A549 (cell line): ENCODE data around the gene ZNF48. TPM values are rescaled to one million over a fixed set of nuclear protein-coding genes. Genes with fewer than 3 reads are reported as not detected.
A peak's percentile ranks its signal among the peaks of the same experiment; 100 is the strongest.

Experiments used
- ATAC-seq, 2 experiments: fragments of 200-7000 bp in 1 of 2; fragments of >200 bp in 1 of 2; cut with Nextera tagmentation in 1 of 2; cut with Tn5 transposase in 1 of 2; 3 replicates each; pipeline versions ENCODE4 v1.8.0 to v1.9.1; 2018 to 2020; ENCODE audit warnings: mild to moderate bottlenecking in 1 of 2, moderate library complexity in 1 of 2
- CTCF ChIA-PET: fragments of 300-600 bp; sonication (Branson Sonifier 250); formaldehyde crosslinking; extraction: SDS; loops from one replicate; lab custom pipeline; 2021; ENCODE audit warnings: antibody characterized with exemption, inconsistent platforms; lab: Yijun Ruan, JAX
- POLR2A ChIA-PET: fragments of 350-600 bp; formaldehyde crosslinking; extraction: SDS; loops from one replicate; lab custom pipeline; 2021; ENCODE audit warnings: antibody characterized with exemption, inconsistent platforms; lab: Yijun Ruan, JAX
- DNase-seq, 2 experiments: peaks; one replicate each; pipeline versions ENCODE4 v3.0.0 to v3.0.0-alpha.2; 2011 to 2016; ENCODE audit warnings: low read depth in 1 of 2, low spot score in 1 of 2
- FAIRE-seq: peaks from 2 replicates; lab custom pipeline; 2011; peaks lifted over from hg19 to GRCh38; lab: Jason Lieb, UNC
- H3K27ac ChIP-seq, 2 experiments: fragments of >200 bp; sonication (Bioruptor Twin); formaldehyde crosslinking; 3 replicates each; pipeline ENCODE4 v1.5.1; 2016 to 2017
- H3K4me1 ChIP-seq: fragments of >200 bp; sonication (Bioruptor Twin); formaldehyde crosslinking; 3 replicates; pipeline ENCODE4 v1.6.1; 2016
- H3K4me2 ChIP-seq: fragments of >200 bp; sonication (Bioruptor Twin); formaldehyde crosslinking; 3 replicates; pipeline ENCODE4 v1.6.1; 2016
- H3K4me3 ChIP-seq: fragments of >200 bp; sonication (Bioruptor Twin); formaldehyde crosslinking; 3 replicates; pipeline ENCODE4 v1.5.1; 2016
- H3K9me3 ChIP-seq: fragments of >200 bp; sonication (Bioruptor Twin); formaldehyde crosslinking; 3 replicates; pipeline ENCODE4 v1.6.1; 2016
- BHLHE40 ChIP-seq: IDR thresholded peaks from 2 replicates; pipeline ENCODE4 v1.6.1; 2012; ENCODE audit warnings: low read depth, low read length, inconsistent platforms
- CBX2 ChIP-seq: fragments of 200-600 bp; sonication (generic); IDR thresholded peaks from 2 replicates; pipeline ENCODE4 v1.6.1; 2016; ENCODE audit warnings: low read depth, mild to moderate bottlenecking, borderline replicate concordance
- ELK1 ChIP-seq: fragments of 150-350 bp; IDR thresholded peaks from 2 replicates; pipeline ENCODE4 v1.6.1; 2014; ENCODE audit warnings: low read depth, mild to moderate bottlenecking, low read length
- EP300 ChIP-seq, 2 experiments: fragments of >200 bp; sonication (Bioruptor Twin); formaldehyde crosslinking; IDR thresholded peaks; 2 replicates in 1 of 2; 3 replicates in 1 of 2; pipeline ENCODE4 v1.6.1; 2016 to 2017
- ESRRA ChIP-seq: fragments of 150-350 bp; IDR thresholded peaks from 2 replicates; pipeline ENCODE4 v1.6.1; 2014; ENCODE audit warnings: mild to moderate bottlenecking, low read length, borderline replicate concordance
- HMGXB4 ChIP-seq: fragments of 250-450 bp; sonication (Bioruptor Pico); IDR thresholded peaks from 2 replicates; pipeline ENCODE4 v1.5.0; 2021; ENCODE audit warnings: mild to moderate bottlenecking, moderate library complexity, borderline replicate concordance
- JUN ChIP-seq, 2 experiments: fragments of >200 bp; sonication (Bioruptor Twin); formaldehyde crosslinking; IDR thresholded peaks; 2 replicates in 1 of 2; 3 replicates in 1 of 2; pipeline ENCODE4 v1.6.1; 2016 to 2017
- KDM1A ChIP-seq: fragments of 200-600 bp; sonication (generic); IDR thresholded peaks from 2 replicates; pipeline ENCODE4 v1.6.1; 2016; ENCODE audit warnings: low read depth, mild to moderate bottlenecking
- KDM5A ChIP-seq: fragments of 200-600 bp; sonication (generic); IDR thresholded peaks from 2 replicates; pipeline ENCODE4 v1.6.1; 2016; ENCODE audit warnings: antibody characterized with exemption, mild to moderate bottlenecking
- MAFK ChIP-seq: fragments of 450-650 bp; IDR thresholded peaks from 2 replicates; pipeline ENCODE4 v1.6.1; 2014; ENCODE audit not compliant: partially characterized antibody
- MAX ChIP-seq: IDR thresholded peaks from 2 replicates; pipeline ENCODE4 v1.6.1; 2012
- NFE2L2 ChIP-seq: fragments of 150-350 bp; conservative IDR thresholded peaks from 2 replicates; pipeline ENCODE4 v1.6.1; 2014; ENCODE audit warnings: low read length
- NPAS2 ChIP-seq: fragments of 250-450 bp; sonication (Bioruptor Pico); IDR thresholded peaks from 2 replicates; pipeline ENCODE4 v1.8.0; 2022; ENCODE audit warnings: mild to moderate bottlenecking, moderate library complexity, borderline replicate concordance
- RARB ChIP-seq: fragments of 250-450 bp; sonication (Bioruptor Pico); IDR thresholded peaks from 2 replicates; pipeline ENCODE4 v1.8.0; 2021; ENCODE audit warnings: mild to moderate bottlenecking, moderate library complexity
- RNF2 ChIP-seq: fragments of 200-600 bp; sonication (generic); IDR thresholded peaks from 2 replicates; pipeline ENCODE4 v1.6.1; 2016; ENCODE audit warnings: low read depth, mild to moderate bottlenecking, antibody characterized with exemption, moderate library complexity, borderline replicate concordance
- SMC3 ChIP-seq: fragments of >200 bp; sonication (Bioruptor Twin); formaldehyde crosslinking; IDR thresholded peaks from 3 replicates; pipeline ENCODE4 v1.6.1; 2018; ENCODE audit warnings: inconsistent platforms
- USF2 ChIP-seq: fragments of 450-650 bp; IDR thresholded peaks from 2 replicates; pipeline ENCODE4 v1.6.1; 2014; ENCODE audit warnings: antibody characterized with exemption
- ZFP36 ChIP-seq: fragments of 450-650 bp; IDR thresholded peaks from 2 replicates; pipeline ENCODE4 v1.6.1; 2014; ENCODE audit warnings: borderline replicate concordance; ENCODE audit not compliant: partially characterized antibody
- ZNF302 ChIP-seq: fragments of 250-450 bp; sonication (Bioruptor Pico); IDR thresholded peaks from 2 replicates; pipeline ENCODE4 v1.9.0; 2021; ENCODE audit warnings: inconsistent platforms, mild to moderate bottlenecking, moderate library complexity
- WGBS: methylation state at CpG from one replicate; pipeline ENCODE4 v1.1.6; 2017; ENCODE audit errors: missing lambda C conversion rate; 5-methylcytosine and 5-hydroxymethylcytosine counted together
- polyA plus RNA-seq, 4 experiments: library from polyadenylated mRNA; depleted of rRNA in 3 of 4; stranded (reverse); fragments of >200 nt; fragmentation: RNase III in 1 of 4; extraction: RNeasy Plus Mini Kit Qiagen cat#74134 plus additional on column Dnase treatment in 1 of 4; gene quantifications; 2 replicates in 3 of 4; 3 replicates in 1 of 4; pipeline ENCODE4 v1.2.3, GENCODE V29; 2011 to 2017
- TF ChIP-seq, protein P1 (sequence below): fragments of 200-600 bp; sonication (generic); IDR thresholded peaks from 2 replicates; pipeline ENCODE4 v1.6.1; 2016; ENCODE audit warnings: antibody characterized with exemption, mild to moderate bottlenecking, moderate library complexity
- TF ChIP-seq, protein P2 (sequence below): fragments of >200 bp; sonication (Bioruptor Twin); formaldehyde crosslinking; IDR thresholded peaks from 2 replicates; pipeline ENCODE4 v1.6.1; 2016
- TF ChIP-seq, protein P3 (sequence below): IDR thresholded peaks from 2 replicates; pipeline ENCODE4 v1.6.1; 2012; ENCODE audit warnings: low read depth, borderline replicate concordance

ZNF48 gene
- polyA plus RNA-seq, 2 of the 4 experiments (the other 2 are of a cell fraction) = 9.3 to 10.4 TPM

GRCh38 chr16:30398661-30399434 is 3.6 kb downstream of the ZNF48 start (continued):
- TF ChIP-seq, protein P1, sequence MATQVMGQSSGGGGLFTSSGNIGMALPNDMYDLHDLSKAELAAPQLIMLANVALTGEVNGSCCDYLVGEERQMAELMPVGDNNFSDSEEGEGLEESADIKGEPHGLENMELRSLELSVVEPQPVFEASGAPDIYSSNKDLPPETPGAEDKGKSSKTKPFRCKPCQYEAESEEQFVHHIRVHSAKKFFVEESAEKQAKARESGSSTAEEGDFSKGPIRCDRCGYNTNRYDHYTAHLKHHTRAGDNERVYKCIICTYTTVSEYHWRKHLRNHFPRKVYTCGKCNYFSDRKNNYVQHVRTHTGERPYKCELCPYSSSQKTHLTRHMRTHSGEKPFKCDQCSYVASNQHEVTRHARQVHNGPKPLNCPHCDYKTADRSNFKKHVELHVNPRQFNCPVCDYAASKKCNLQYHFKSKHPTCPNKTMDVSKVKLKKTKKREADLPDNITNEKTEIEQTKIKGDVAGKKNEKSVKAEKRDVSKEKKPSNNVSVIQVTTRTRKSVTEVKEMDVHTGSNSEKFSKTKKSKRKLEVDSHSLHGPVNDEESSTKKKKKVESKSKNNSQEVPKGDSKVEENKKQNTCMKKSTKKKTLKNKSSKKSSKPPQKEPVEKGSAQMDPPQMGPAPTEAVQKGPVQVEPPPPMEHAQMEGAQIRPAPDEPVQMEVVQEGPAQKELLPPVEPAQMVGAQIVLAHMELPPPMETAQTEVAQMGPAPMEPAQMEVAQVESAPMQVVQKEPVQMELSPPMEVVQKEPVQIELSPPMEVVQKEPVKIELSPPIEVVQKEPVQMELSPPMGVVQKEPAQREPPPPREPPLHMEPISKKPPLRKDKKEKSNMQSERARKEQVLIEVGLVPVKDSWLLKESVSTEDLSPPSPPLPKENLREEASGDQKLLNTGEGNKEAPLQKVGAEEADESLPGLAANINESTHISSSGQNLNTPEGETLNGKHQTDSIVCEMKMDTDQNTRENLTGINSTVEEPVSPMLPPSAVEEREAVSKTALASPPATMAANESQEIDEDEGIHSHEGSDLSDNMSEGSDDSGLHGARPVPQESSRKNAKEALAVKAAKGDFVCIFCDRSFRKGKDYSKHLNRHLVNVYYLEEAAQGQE = no peak
- no peak for TF ChIP-seq EP300 (IDR thresholded peaks at IDR 0.05)
- no peak for TF ChIP-seq RARB (CRISPR knock-in tag)
- no peak for TF ChIP-seq NPAS2 (CRISPR knock-in tag)
- no peak for TF ChIP-seq RNF2
- TF ChIP-seq HMGXB4 (CRISPR knock-in tag) = no peak
- TF ChIP-seq NFE2L2 = no peak
- TF ChIP-seq BHLHE40 = no peak
- TF ChIP-seq KDM5A = no peak
- no peak for TF ChIP-seq ELK1

DNA sequence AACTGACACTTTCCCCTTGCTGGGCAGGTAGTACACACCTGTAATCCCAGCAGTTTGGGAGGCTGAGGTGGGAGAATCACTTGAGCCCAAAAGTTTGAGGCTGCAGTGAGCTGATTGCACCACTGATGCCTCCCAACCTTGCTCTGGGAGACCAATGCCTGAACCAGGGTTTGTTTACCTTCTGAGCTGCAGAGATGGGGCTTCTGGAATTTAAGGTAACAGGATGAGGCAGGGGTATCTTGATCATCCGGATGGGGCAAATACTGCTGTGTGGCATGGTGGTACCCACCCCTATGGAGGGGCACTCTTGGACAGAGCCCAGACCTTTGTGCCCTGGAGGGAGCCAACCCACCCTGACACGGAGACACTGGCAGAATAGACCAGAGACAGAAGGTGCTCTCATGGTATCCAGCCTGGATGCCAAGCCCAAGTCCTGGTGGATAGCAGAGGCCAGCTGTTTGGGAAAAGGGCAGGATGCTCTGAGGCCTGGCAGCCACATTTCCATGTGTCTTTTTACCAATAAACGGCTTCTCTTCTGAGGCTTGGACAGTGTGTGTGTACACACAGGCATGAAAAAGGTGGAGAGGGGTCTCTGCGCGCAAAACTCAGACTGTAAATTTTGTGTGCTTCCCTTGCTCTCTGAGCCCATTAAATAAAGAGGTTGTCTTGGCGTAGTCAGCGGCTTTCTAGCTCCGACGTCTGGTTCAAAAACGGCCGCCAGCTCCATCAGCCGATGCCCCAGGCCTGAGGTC is 4.4 kb downstream of the ZNF48 start:
- Histone ChIP-seq H3K4me2 (peak overlapping the region; percentile 73), H3K4me3 (peak overlapping the region; percentile 63), H3K27ac (peak overlapping the region; percentile 82 to 94), H3K4me1 (peaks cover 8% of the 10 kb centered on the region), H3K9me3 (no peaks in the 10 kb centered on the region)
- TF ChIP-seq KDM1A (no peak), HMGXB4 (CRISPR knock-in tag) (no peak), USF2 (no peak), JUN (IDR thresholded peaks at IDR 0.05) (no peak), ELK1 (no peak), ZFP36 (no peak), SMC3 (no peak), ESRRA (no peak), MAFK (no peak), RNF2 (no peak), CBX2 (no peak), MAX (no peak), ZNF302 (CRISPR knock-in tag) (no peak), NFE2L2 (no peak)
- TF ChIP-seq, protein P2, sequence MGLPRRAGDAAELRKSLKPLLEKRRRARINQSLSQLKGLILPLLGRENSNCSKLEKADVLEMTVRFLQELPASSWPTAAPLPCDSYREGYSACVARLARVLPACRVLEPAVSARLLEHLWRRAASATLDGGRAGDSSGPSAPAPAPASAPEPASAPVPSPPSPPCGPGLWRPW = no peak
- TF ChIP-seq, protein P3, sequence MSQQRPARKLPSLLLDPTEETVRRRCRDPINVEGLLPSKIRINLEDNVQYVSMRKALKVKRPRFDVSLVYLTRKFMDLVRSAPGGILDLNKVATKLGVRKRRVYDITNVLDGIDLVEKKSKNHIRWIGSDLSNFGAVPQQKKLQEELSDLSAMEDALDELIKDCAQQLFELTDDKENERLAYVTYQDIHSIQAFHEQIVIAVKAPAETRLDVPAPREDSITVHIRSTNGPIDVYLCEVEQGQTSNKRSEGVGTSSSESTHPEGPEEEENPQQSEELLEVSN = no peak
- DNase-seq (no peak), ATAC-seq (peak; percentile 2 to 8; a peak in 4 of 6 replicates), FAIRE-seq (no peak)
- POLR2A ChIA-PET = interaction anchor here (1.1 to 1.8 kb wide), 2 partner anchors 18 to 29 kb away, joined by 3 to 4 read pairs; partner anchors contain the start of gene TBC1D10B
- 37% methylated on average over 12 of the region's 12 CpGs for whole genome bisulfite sequencing
- CTCF ChIA-PET = interaction anchor here (0.6 to 11.5 kb wide), 4 partner anchors 10 to 229 kb away, joined by 3 to 149 read pairs (median 4); partner anchors contain the start of gene ZNF771
